ENCODE results near the gene MYO5A. TPM values are rescaled to one million over a fixed set of nuclear protein-coding genes. Genes with fewer than 3 reads are reported as not detected.

Gene MYO5A
- total RNA-seq, 1 experiment from 2014 or later = 21.8 TPM

DNA sequence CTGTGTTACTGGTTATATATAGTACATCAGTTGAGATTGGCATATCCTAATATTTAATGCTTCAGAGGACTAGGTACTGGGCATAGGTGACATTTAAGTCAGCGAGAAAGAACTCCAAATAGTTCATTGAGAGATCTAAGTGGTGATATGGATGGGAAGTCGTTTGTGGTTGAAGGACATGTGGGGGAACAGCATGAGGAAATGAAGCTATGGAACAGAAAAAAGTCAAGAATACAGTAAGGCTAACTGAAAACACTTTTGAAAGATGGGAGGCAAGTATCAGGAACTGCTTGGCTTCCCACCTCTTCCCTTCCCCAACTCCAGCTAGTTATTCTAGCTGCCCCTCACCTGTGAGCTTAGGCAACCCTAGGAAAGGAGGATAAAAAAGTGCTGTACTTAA is 3.7 kb upstream of the MYO5A start:
- Histone ChIP-seq H3K9ac (ENCODE audit: extremely low read depth, insufficient read length, low read length) (no peak overlapping the region), H2BK5ac (ENCODE audit: insufficient read length, low read length) (no peak overlapping the region), H2BK12ac (ENCODE audit: insufficient read length, low read depth, low read length) (no peak overlapping the region), H2BK20ac (ENCODE audit: low read depth, low read length, poor library complexity, severe bottlenecking) (no peak overlapping the region), H3K79me1 (ENCODE audit: insufficient read depth, low read depth, low read length, poor library complexity, severe bottlenecking) (no peaks in the 10 kb centered on the region), H3K56ac (ENCODE audit: insufficient read length, low read depth, low read length) (no peak overlapping the region), H4K8ac (replicated peaks; ENCODE audit: insufficient read length, low read depth, low read length) (no peak overlapping the region), H3K23me2 (ENCODE audit: insufficient read length, low read depth, low read length, poor library complexity, severe bottlenecking) (peaks cover 18% of the 10 kb centered on the region), H3K79me2 (ENCODE audit: insufficient read depth, low read length) (no peaks in the 10 kb centered on the region), H3K4ac (ENCODE audit: low read depth, low read length) (no peak overlapping the region), H4K91ac (ENCODE audit: insufficient read length, low read depth, low read length) (no peak overlapping the region), H3K4me1 (ENCODE audit: insufficient read depth, low read length) (no peaks in the 10 kb centered on the region), H4K5ac (ENCODE audit: insufficient read length, low read depth, low read length) (no peak overlapping the region), H3K23ac (ENCODE audit: insufficient read length, low read depth, low read length) (no peak overlapping the region), H3K4me2 (ENCODE audit: insufficient read depth, insufficient read length, low read length) (no peak overlapping the region), H3K27me3 (ENCODE audit: insufficient read depth, low read length) (peaks cover 7% of the 10 kb centered on the region; the same call in 1 of the 2 replicates), H2BK15ac (ENCODE audit: low read depth, low read length) (no peak overlapping the region), H3K9me3 (ENCODE audit: control insufficient read depth, low read depth, low read length) (no peaks in the 10 kb centered on the region), H2AK5ac (ENCODE audit: insufficient read length, low read length) (no peak overlapping the region), H4K20me1 (ENCODE audit: control insufficient read depth, insufficient read depth, insufficient read length) (no peaks in the 10 kb centered on the region), H2AFZ (ENCODE audit: low read length) (no peak overlapping the region), H2BK120ac (ENCODE audit: low read depth, low read length, poor library complexity, severe bottlenecking) (no peak overlapping the region), H3K18ac (ENCODE audit: insufficient read length, low read depth, low read length) (no peak overlapping the region), H3T11ph (ENCODE audit: low read length) (no peak overlapping the region), H3K27ac (ENCODE audit: insufficient read length, low read depth, low read length) (no peak overlapping the region), H3K14ac (ENCODE audit: insufficient read depth, low read length) (no peak overlapping the region)
- TF ChIP-seq, protein P1, sequence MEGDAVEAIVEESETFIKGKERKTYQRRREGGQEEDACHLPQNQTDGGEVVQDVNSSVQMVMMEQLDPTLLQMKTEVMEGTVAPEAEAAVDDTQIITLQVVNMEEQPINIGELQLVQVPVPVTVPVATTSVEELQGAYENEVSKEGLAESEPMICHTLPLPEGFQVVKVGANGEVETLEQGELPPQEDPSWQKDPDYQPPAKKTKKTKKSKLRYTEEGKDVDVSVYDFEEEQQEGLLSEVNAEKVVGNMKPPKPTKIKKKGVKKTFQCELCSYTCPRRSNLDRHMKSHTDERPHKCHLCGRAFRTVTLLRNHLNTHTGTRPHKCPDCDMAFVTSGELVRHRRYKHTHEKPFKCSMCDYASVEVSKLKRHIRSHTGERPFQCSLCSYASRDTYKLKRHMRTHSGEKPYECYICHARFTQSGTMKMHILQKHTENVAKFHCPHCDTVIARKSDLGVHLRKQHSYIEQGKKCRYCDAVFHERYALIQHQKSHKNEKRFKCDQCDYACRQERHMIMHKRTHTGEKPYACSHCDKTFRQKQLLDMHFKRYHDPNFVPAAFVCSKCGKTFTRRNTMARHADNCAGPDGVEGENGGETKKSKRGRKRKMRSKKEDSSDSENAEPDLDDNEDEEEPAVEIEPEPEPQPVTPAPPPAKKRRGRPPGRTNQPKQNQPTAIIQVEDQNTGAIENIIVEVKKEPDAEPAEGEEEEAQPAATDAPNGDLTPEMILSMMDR (conservative IDR thresholded peaks at IDR 0.05) = no peak
- no peaks in the 10 kb centered on the region for H3K36me3 Mint-ChIP-seq (ENCODE audit: insufficient read depth in 1 of 3, low read depth in 3 of 3)
- WGBS (ENCODE audit: extremely low coverage, insufficient read length, low lambda C conversion rate) = no CpG with 5 or more reads among the region's 2 CpGs
- peaks cover 47% of the 10 kb centered on the region for H3K27me3 Mint-ChIP-seq (ENCODE audit: low read depth)
- no peak overlapping the region for H3K27ac Mint-ChIP-seq
- H3K9me3 Mint-ChIP-seq = peaks cover 0 to 2% of the 10 kb centered on the region in 2 experiments; a peak in 1 of 5 replicates
- H3K4me1 Mint-ChIP-seq = peaks cover 13 to 18% of the 10 kb centered on the region in 2 experiments
- H3K4me3 Mint-ChIP-seq = no peak overlapping the region
- no peak for DNase-seq
